Osteocyte (in vitro differentiated cells): Measurements from ENCODE around the gene MEGF11. TPM values are rescaled to one million over a fixed set of nuclear protein-coding genes. Genes with fewer than 3 reads are reported as not detected.
A peak's percentile ranks its signal among the peaks of the same experiment; 100 is the strongest.
"Not testable (repeated sequence)": the region's sequence is repeated elsewhere in the genome, so short reads cannot be mapped to it uniquely, and the experiment has no call there.

Source experiments
- DNase-seq: peaks from one replicate; pipeline ENCODE4 v3.0.0; 2021; ENCODE audit warnings: mixed read lengths; ENCODE audit not compliant: unreplicated experiment; ENCODE audit errors: extremely low spot score
- H3K27ac Mint-ChIP-seq: one replicate; pipeline ENCODE4 v1.8.0; 2021; ENCODE audit warnings: mild to moderate bottlenecking, mixed read lengths; ENCODE audit not compliant: unreplicated experiment
- H3K27me3 Mint-ChIP-seq: one replicate; pipeline ENCODE4 v1.8.0; 2021; ENCODE audit warnings: mixed read lengths; ENCODE audit not compliant: unreplicated experiment
- H3K36me3 Mint-ChIP-seq: one replicate; pipeline ENCODE4 v1.8.0; 2021; ENCODE audit warnings: mixed read lengths; ENCODE audit not compliant: unreplicated experiment
- H3K4me1 Mint-ChIP-seq: one replicate; pipeline ENCODE4 v1.8.0; 2021; ENCODE audit warnings: mixed read lengths; ENCODE audit not compliant: unreplicated experiment
- H3K4me3 Mint-ChIP-seq: one replicate; pipeline ENCODE4 v1.8.0; 2021; ENCODE audit warnings: mild to moderate bottlenecking, moderate library complexity, mixed read lengths; ENCODE audit not compliant: unreplicated experiment
- H3K9me3 Mint-ChIP-seq: one replicate; pipeline ENCODE4 v1.8.0; 2021; ENCODE audit warnings: mixed read lengths; ENCODE audit not compliant: unreplicated experiment
- total RNA-seq: library from RNA; stranded (reverse); gene quantifications from 2 replicates; pipeline ENCODE4 v1.2.1, GENCODE V29; 2021
- TF ChIP-seq, protein P1 (sequence below): fragments of 200-600 bp; sonication (generic); IDR thresholded peaks from 2 replicates; pipeline ENCODE4 v1.5.0; 2021; ENCODE audit warnings: antibody characterized with exemption, mild to moderate bottlenecking, moderate library complexity

Gene MEGF11
- total RNA-seq, 1 donor from 2014 or later = not detected

- peak overlapping the region; percentile 95 for H3K27ac Mint-ChIP-seq
- TF ChIP-seq, protein P1, sequence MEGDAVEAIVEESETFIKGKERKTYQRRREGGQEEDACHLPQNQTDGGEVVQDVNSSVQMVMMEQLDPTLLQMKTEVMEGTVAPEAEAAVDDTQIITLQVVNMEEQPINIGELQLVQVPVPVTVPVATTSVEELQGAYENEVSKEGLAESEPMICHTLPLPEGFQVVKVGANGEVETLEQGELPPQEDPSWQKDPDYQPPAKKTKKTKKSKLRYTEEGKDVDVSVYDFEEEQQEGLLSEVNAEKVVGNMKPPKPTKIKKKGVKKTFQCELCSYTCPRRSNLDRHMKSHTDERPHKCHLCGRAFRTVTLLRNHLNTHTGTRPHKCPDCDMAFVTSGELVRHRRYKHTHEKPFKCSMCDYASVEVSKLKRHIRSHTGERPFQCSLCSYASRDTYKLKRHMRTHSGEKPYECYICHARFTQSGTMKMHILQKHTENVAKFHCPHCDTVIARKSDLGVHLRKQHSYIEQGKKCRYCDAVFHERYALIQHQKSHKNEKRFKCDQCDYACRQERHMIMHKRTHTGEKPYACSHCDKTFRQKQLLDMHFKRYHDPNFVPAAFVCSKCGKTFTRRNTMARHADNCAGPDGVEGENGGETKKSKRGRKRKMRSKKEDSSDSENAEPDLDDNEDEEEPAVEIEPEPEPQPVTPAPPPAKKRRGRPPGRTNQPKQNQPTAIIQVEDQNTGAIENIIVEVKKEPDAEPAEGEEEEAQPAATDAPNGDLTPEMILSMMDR = no peak
- no peak for DNase-seq
- peaks cover 30% of the 10 kb centered on the region for H3K4me1 Mint-ChIP-seq
- H3K9me3 Mint-ChIP-seq = no peaks in the 10 kb centered on the region
- peaks cover 8% of the 10 kb centered on the region for H3K36me3 Mint-ChIP-seq
- no peaks in the 10 kb centered on the region for H3K27me3 Mint-ChIP-seq
- H3K4me3 Mint-ChIP-seq = peak overlapping the region; percentile 98
Measured at GRCh38 chr15:65870889-65871533, 382.5 kb downstream of the MEGF11 start.

DNA sequence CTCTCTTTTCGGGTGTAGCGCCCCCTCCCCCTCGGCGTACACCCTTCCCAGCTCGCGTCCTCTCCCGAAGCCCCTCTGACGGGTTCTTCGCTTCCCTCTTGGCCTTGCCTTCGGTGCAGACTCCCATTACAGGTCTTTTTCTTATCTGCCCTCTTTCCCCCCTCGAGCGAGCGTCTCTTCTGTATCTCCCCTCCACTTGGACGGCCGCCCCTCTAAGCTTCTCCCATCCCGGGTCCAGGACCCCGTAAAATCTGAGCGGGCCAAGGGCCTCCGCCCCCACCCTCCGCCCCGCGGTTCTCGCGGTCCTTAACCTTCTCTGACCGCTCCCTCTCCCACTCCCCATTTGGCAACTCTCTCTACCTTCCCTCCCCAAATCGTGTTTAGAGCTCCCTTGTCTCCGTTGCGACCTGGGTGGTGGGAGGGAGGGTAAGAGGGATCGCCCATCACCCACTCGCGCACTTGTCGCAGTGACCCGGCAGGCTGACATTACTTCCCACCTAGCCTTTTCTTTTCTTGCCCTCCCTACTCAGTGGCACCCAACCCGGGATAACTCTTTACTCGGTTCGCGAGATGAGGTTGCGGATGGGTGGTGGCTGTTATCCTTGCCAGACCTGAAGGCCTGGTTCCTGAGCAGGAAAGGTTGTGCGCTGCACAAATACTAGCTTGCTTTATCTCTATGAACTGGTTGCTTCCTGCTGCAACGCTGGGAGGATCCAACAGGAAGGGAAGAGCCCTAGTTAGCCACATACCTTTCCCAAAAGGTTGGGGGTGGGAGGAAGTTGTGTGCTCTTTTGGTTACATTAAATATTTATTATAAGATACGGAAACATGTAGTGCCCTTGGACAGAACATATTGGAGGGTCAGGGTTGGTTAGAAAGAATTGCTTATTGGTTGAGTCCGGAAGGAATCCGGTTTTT is 383.3 kb downstream of the MEGF11 start:
- no peak for DNase-seq
- Mint-ChIP-seq H3K27me3 (no peaks in the 10 kb centered on the region), H3K4me1 (peaks cover 24% of the 10 kb centered on the region), H3K9me3 (no peaks in the 10 kb centered on the region), H3K4me3 (peak overlapping the region; percentile 98), H3K27ac (peak overlapping the region; percentile 95), H3K36me3 (peaks cover 2% of the 10 kb centered on the region)
- TF ChIP-seq, protein P1 = no peak

DNA sequence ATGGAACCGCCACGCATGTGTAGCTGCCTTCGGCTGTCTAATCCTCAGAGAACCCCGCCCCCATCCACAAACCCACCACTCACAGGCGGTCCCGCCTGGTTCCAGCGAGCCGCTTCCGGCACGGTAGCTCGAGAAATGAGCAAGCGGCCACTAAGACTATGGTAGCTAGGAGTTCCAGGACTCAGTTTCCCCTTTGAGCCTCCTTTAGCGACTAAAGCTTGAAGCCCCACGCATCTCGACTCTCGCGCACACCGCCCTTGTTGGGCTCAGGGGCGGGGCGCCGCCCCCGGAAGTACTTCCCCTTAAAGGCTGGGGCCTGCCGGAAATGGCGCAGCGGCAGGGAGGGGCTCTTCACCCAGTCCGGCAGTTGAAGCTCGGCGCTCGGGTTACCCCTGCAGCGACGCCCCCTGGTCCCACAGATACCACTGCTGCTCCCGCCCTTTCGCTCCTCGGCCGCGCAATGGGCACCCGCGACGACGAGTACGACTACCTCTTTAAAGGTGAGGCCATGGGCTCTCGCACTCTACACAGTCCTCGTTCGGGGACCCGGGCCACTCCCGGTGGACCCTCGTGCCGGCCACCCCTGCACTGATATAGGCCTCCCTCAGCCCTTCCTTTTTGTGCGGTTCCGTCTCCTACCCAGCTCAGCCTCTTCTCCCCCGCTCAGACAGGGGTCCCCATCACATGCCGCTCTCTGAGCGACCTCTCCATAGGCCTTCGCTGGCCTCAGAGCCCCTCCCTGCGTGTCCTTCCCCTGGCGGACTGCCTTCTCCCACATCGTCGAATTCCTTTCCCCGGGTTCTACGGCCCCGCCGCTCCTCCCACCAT is 384.2 kb downstream of the MEGF11 start, which contains the start of gene RAB11A:
Gene RAB11A (plus strand): TSS at position 366 of the 828 bp plus-strand sequence. CDS start 95 bp downstream, at position 461.
- Mint-ChIP-seq H3K36me3 (no peaks in the 10 kb centered on the region), H3K27ac (peak within 1 kb of the TSS; percentile 95)
- DNase-seq = peak; percentile 98

DNA sequence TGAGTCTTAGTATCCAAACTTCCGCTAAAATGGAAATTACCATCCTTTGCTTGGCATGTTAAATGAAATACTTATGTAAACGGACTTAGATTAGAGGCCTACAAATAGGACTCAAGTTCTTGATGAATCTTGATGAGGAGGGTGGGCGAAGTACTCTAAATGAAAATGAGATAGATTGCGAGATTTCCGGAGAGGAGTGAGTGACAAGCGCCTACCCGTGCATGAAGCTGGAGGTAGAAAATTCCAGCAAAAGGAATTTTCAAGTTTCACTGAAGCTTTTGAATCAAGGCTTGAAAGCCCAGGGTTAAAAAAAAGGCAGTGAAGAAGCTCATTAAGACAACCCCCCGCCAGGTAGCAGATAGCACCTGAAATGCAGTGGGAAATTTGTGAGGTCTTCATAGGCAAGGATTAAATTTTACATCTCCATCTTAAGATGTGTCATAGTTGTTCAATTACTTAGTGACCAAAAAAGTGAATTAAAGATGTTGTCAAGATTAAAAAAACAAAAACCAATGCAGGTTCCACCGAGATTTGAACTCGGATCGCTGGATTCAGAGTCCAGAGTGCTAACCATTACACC is 384.9 kb downstream of the MEGF11 start:
- H3K36me3 Mint-ChIP-seq = no peaks in the 10 kb centered on the region
- H3K4me3 Mint-ChIP-seq = peak overlapping the region; percentile 98
- H3K4me1 Mint-ChIP-seq = peaks cover 21% of the 10 kb centered on the region
- no peak for DNase-seq
- H3K27me3 Mint-ChIP-seq = no peaks in the 10 kb centered on the region
- H3K9me3 Mint-ChIP-seq = no peaks in the 10 kb centered on the region
- TF ChIP-seq, protein P1 = no peak
- peak overlapping the region; percentile 95 for H3K27ac Mint-ChIP-seq

More for the DNA sequence above, 384.2 kb downstream of the MEGF11 start, which contains the start of gene RAB11A:
- Mint-ChIP-seq H3K4me1 (peaks cover 24% of the 10 kb centered on the region), H3K27me3 (no peaks in the 10 kb centered on the region), H3K4me3 (peak within 1 kb of the TSS; percentile 98), H3K9me3 (no peaks in the 10 kb centered on the region)
- TF ChIP-seq, protein P1 = peak; percentile 52

GRCh38 chr15:65867933-65868332 is 385.6 kb downstream of the MEGF11 start:
- H3K27me3 Mint-ChIP-seq, H3K9me3 Mint-ChIP-seq, H3K4me3 Mint-ChIP-seq, DNase-seq, H3K27ac Mint-ChIP-seq, H3K36me3 Mint-ChIP-seq: not testable (repeated sequence)
- peaks cover 17% of the 10 kb centered on the region for H3K4me1 Mint-ChIP-seq
